Stimulated activated CD8-positive, alpha-beta memory T cell treated with anti-CD3 and anti-CD28 coated beads, Interleukin-4, amount 100 ng/mL, for 48 hours (primary cell): ENCODE results near the gene PPP5C.
"Not testable (repeated sequence)": the region's sequence is repeated elsewhere in the genome, so short reads cannot be mapped to it uniquely, and the experiment has no call there.

ENCODE experiments used
- DNase-seq: peaks from one replicate; pipeline ENCODE4 v3.0.0-alpha.2; 2020

The PPP5C gene

DNA sequence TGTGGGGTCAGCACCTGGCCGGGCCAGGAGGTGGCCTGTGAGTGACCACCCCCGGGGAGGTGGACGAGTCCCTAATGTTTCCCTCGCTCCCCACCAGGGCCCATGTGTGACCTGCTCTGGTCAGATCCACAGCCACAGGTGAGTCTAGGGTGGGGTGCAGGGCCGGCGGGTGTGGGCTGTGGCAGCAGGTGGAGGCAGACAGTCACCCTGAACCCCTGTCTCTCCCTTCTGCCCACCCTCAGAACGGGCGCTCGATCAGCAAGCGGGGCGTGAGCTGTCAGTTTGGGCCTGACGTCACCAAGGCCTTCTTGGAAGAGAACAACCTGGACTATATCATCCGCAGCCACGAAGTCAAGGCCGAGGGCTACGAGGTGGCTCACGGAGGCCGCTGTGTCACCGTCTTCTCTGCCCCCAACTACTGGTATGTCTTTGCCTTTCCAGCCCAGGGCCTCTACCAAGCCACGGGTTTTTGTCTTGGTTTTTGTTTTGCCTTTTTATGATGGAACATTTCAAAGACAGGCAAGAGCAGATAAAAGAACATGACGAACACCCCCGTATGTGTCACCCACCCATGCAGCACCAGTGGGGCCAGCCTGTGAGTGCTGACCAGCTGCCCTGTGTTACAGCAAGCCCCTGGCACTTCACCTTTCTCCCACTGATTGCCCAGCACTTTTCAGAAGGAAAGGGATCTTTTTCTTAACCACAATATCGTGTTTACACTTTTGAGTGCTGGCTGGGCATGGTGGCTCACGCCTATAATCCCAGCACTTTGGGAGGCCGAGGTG lies 41.6 kb downstream of the PPP5C start:
- no peak for DNase-seq

DNA sequence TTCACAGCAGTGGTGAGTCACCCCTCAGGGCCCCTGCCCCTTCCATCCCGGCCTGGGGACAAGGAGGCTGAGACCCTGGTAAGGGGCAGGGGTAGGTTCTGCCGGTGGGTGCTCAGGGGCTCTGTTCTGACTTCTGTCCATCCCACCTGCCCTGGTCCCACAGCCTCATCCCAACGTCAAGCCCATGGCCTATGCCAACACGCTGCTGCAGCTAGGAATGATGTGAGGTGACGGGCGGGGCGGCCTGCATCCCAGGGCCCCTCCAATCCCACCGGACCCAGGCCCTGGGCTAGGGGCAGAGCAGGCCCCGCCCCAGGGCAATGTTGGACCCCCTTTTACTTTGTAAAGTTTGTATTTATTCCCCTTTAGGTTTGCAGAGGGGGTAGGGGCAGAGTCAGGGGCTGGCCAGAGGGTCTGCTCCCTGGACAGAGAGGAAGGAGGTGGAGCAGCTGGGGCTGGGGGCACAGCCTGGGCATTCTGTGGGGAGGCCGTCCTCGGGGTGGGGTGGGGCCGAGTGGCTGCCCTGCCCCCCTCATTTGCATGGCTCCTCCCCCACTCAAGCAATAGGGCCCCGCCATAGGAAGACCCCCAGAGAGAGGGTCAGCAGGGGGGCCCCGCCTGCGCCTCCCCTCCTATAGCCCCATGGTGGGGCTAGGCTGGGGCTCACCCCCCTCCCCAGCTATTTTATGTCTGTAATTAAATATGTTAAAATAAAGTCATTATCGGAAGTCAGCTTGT lies 43.4 kb downstream of the PPP5C start:
- no peak for DNase-seq

GRCh38 chr19:46390866-46391265 lies 44.0 kb downstream of the PPP5C start:
- no peak for DNase-seq

- no peak for DNase-seq
These were observed 44.7 kb downstream of the PPP5C start for GRCh38 chr19:46391296-46392251.

DNA sequence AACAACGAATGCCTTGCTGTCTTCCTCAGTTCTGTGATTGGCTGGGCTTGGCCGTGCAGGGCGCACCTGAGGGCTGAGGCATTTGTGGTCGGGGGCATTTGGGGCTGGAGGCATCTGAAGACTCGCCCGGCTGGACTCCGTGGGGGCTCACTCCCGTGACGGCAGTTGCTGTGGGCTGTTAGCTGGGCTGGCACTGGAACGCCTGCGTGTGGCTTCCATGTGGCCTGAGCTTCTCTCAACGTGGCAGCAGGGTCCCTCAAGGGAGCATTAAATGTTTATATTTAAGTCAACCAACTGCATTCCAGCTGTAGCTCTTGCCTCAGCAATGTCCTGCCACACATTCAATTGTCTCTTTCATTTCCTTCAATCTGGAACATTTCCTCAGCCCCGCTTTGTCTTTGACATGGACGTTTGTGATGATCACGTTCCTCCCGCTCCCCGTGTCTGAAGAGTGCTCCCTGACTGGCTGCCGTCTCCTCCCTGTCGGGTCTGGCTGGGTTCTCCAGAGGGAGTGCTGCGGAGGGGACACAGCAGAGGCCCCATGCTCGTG lies 45.4 kb downstream of the PPP5C start:
- DNase-seq = no peak

DNA sequence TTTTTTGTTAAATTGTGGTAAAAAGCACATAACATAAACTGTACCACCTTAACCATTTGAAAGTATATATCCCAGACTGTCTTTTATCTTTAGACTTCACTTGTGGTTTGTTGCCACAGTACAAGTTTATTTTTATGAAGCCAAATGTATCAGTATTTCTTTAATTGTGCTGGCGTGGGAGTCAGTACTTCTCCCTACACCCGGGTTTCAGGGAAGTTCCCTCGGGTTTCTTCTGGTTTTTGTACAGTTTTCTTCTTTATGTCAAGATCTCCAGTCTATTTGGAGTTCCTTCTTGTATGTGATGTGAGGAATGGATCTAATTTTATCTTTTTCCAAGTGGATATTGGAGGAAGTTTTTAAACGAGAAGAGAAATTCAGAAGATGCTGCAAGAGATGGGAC lies 46.0 kb downstream of the PPP5C start:
- DNase-seq = no peak

DNA sequence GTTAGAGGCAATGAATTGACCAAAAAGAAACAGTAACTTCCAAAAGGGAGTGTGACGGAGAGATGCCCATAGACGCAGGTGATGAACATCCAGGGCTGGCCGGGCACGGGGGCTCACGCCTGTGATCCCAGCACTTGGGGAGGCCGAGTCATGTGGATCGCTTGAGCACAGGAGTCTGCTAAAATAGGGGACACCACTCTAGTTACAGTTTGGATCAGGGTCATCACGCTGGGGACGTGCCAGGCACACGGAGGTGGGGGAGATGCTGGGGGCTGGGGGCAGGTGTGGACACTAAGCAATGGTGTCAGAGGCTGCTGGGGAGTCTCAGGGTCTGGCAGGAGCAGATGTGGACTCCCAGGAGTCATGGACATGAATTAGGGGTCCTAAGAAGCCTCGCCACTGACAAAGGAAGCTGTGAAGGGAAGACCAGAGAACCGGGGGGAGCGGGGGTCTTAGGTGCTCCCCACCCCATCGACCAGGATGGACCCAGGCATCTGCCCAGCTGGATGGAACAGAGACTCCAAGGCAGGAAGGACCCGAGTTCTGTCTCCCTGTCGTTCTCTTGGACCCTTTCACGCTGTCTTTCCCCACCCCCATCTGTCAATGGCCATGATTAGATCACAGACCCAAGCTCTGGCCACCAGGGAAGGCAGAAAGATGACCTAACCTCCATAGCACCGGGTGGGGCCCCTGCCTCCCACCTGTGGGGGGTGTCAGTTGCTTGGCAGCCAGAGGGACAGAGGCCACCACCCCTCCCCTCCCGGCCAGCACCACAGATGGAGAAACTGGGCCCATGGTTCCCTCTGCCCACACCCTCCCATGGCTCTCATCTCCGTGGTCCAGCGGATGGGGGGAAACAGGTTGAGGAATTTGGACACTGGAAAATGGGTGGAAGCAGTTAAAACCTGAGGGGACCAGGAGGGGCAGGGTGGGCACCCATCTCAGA lies 46.8 kb downstream of the PPP5C start:
- DNase-seq = no peak

DNA sequence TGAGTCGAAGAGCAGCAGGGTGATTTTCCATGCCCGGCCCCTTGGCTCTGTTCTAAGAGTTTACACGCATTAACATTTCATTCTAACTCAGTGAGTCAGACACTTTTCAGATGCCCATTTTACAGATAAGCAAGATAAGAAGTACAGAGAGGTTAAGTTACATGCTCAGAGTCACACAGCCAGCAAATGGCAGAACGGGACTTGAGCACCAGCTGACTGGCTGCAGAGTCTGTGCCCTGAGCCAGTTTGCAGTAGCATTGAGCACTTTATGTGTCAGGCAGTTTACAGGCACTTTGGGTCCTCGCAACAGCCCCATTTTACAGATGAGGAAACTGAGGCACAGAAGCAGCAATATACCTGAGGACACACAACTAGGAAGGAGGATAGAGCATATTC lies 47.5 kb downstream of the PPP5C start:
- DNase-seq = no peak

DNA sequence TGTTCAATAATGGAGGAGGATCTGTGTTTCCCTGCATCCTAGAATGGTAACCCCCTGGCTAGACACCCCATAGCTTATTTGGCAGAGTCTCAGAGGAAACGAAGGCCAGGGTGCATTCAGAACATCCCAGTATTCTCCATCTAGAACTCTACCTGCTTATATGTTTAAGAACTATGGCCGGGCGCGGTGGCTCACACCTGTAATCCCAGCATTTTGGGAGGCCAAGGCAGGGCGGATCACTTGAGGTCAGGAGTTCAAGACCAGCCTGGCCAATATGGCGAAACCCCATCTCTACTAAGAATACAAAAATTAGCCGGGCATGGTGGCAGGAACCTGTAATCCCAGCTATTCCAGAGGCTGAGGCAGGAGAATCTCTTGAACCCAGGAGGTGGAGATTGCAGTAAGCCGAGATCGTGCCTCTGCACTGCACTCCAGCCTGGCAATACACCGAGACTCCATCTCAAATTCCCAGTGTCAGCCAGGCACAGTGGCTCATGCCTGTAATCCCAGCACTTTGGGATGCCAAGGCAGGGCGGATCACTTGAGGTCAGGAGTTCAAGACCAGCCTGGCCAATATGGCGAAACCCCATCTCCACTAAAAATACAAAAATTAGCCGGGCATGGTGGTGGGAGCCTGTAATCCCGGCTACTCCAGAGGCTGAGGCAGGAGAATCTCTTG lies 51.1 kb downstream of the PPP5C start:
- not testable (repeated sequence) for DNase-seq

DNA sequence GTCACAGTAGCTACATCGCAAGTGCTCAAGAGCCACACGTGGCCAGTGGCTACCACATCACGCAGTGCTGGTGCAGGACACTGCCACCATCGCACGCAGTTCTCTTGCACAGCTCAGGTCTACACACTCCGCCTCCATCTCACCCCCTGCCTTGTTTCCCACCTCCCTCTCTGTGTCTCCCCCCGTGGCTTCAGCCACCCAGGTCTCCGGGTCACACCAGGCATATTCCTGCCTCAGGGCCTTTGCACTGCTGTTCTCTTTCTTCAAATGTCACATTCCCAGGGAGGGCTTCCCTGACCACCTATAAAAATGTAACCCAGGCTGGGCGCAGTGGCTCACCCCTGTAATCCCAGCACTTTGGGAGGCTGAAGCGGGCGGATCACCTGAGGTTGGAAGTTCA lies 55.8 kb downstream of the PPP5C start:
- no peak for DNase-seq

DNA sequence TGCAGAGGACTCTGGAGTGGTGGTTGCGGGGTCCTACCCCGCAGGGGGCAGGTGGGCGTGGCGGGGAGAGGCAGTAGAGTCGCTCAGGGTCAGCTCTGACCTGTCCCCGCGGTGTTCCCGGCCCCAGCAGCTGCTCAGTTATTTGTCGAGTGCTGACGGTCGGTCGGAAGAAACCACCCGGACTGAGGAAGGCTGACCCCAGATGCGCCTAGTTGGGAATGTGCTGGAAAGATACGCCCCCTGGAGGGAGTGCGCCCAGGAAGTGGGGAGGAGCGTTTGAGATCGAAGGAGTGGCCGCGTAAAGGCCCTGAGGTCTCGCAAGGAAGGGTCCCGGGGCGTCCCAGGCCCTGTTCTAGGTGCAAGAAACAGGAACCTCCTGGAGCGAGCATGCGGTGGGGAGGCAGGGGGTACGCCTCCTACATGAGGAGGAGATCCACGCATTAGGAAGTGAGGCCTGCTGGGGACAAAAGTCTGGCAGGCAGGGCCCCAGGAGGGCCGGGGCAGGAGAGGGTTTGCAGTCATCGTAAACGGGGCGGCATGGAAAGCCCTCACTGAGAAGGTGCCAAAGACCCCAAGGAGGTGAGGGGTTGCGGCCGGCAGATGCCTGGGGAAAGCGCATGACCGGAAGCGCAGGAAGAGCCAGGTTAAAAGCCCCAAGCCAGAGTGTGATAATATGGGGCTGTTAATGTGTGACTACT lies 57.3 kb downstream of the PPP5C start:
- DNase-seq = no peak

DNA sequence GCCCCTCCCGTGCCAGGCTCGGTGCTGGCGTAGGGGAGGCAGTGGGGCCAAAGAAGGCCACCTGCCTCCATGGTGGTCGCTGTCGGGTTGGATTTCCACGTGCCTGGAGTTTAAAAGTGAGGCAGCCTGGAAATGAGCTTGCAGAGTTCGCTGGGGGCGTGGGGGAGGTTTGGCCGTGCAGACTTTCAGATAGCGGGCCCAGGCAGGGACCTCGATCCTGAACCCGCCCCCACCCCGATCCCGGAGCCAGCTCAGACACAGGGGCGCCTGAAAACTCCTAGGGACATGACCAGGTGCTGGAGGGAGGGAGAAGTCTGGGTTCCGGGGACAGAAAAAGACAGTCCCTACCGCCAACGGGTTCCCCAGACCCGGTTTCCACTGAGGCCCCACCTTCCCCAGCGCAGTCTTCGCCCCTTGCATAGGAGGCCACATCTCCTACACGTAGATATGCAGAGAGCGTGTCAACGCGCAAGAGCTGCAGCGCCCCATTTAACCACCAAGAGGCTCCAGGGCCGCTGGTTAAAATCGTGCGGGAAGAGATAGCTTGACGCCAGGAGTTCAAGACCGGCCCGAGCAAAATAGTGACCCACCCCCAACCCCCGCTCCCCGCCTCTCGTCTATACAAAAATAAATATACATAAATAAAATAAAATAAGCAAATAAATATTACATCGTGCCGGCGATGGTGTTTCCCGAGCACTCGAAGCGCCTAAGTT lies 58.0 kb downstream of the PPP5C start:
- no peak for DNase-seq

- DNase-seq = no peak
These were observed 60.1 kb downstream of the PPP5C start for GRCh38 chr19:46406976-46407375.

GRCh38 chr19:46407856-46408663 lies 61.2 kb downstream of the PPP5C start:
- DNase-seq = no peak

DNA sequence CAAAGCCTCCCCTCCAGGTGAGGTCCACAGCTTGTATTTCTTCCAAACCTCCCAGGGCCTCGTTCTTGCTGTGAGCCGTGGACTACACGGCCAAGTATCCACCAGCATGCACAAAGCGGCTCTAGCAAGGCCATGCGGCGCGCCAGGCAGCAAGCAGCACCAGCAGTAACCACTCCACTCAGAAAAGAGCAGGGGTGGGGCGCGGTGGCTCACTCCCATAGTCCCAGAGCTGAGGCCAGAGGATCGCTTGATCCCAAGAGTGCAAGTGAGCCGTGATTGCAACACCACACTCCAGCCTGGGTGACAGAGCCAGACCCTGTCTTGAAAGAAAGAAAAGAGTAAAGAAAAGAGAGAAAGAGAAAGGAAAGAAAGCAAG lies 61.8 kb downstream of the PPP5C start:
- DNase-seq = no peak

DNA sequence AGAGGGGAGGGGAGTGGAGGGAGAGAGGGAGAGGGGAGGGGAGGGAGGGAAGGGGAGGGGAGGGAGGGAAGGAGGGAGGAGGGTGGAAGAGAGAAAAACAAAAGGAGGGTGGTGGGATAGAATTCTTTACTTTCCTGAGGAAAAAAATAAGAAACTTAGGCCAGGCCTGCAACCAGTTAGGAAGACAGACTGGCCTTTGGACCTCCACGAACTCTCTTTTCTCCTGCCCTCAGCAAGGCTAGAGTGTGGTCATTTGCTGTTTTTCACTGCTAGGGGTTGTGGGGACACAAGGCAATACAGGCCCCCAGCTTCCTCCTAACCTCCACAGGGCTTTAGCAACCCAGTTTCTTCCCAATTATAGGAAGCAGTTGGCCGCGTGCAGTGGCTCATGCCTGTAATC lies 62.3 kb downstream of the PPP5C start:
- no peak for DNase-seq

DNA sequence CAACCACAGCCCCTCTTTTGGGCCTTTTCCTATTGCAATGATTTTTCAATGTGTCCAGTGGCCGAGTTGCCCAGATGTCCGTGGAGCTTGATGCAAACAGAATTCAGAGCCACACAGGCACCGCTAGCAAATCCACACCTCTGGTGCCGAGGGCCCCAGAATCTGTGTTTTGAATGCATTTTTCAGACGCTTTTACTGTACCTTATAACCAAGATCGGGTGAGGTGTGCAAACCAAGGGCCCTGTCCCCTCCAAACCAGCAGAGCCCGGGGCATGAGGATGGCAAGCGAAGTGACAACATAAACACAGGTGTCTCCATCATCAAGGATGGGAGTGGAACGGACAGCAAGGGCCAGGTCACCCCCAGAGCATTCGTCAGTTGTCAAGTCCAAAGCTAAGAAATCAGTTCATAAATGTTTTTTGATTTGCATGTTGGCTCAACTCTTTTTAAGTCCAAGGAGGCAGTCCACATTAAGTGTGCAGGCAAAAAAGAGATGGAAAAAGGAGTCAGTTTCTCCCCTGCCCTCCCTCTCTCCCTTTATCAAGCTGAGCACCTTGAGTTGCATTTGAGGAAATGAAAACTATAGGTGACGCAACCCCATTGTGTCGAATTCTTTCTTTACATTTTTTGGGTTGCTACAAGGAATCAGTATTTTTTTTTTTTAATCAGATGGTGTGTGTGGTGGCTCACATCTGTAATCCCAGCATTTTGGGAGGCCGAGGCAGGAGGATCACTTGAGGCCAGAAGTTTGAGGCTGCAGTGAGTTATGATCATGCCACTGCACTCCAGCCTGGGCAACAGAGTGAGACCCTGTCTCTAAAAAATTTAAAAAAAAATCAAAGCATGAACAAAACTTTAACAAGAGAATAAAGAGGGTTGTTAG lies 63.6 kb downstream of the PPP5C start:
- no peak for DNase-seq
